Dermis microvascular lymphatic vessel endothelial cell (primary cell): Measurements from ENCODE around the gene PRDM11. TPM values are rescaled to one million over a fixed set of nuclear protein-coding genes. Genes with fewer than 3 reads are reported as not detected.
A peak's percentile ranks its signal among the peaks of the same experiment; 100 is the strongest.

Experiments used
- DNase-seq, 2 donors: peaks; one replicate each; pipeline versions ENCODE4 v3.0.0 to v3.0.0-alpha.2; 2010; ENCODE audit warnings: low read depth in 2 of 2
- total RNA-seq: library from RNA; depleted of rRNA; stranded (reverse); fragments of >200 nt; gene quantifications from 2 replicates; pipeline ENCODE4 v1.2.1, GENCODE V29; 2014

PRDM11 gene
- total RNA-seq, 1 donor from 2014 or later, result 4.5 TPM

- DNase-seq, result peak in 1 of 2 donors; percentile 21
Observed at GRCh38 chr11:45259592-45259991, 113.2 kb downstream of the PRDM11 start.

- DNase-seq, result no peak
Observed at GRCh38 chr11:45260071-45260470, 113.6 kb downstream of the PRDM11 start.

- DNase-seq, result no peak
Observed at GRCh38 chr11:45262900-45263299, 116.5 kb downstream of the PRDM11 start.

GRCh38 chr11:45263773-45264172 lies 117.3 kb downstream of the PRDM11 start:
- DNase-seq, result no peak

GRCh38 chr11:45264839-45265515 lies 118.5 kb downstream of the PRDM11 start:
- DNase-seq, result peak in 1 of 2 donors; percentile 88

GRCh38 chr11:45265969-45266675 lies 119.7 kb downstream of the PRDM11 start:
- DNase-seq, result no peak

GRCh38 chr11:45266676-45267020 lies 120.2 kb downstream of the PRDM11 start:
- DNase-seq, result no peak

- no peak for DNase-seq
Observed at GRCh38 chr11:45267052-45267451, 120.6 kb downstream of the PRDM11 start.

- no peak for DNase-seq
Observed at GRCh38 chr11:45267652-45268299, 121.3 kb downstream of the PRDM11 start.

GRCh38 chr11:45269678-45270077 lies 123.2 kb downstream of the PRDM11 start:
- no peak for DNase-seq

GRCh38 chr11:45270946-45271716 lies 124.7 kb downstream of the PRDM11 start:
- DNase-seq, result no peak

GRCh38 chr11:45272701-45273100 lies 126.3 kb downstream of the PRDM11 start:
- DNase-seq, result peak; percentile 35 to 37

- no peak for DNase-seq
Observed at GRCh38 chr11:45273509-45273908, 127.1 kb downstream of the PRDM11 start.

- no peak for DNase-seq
Observed at GRCh38 chr11:45274206-45274605, 127.8 kb downstream of the PRDM11 start.

GRCh38 chr11:45275828-45276227 lies 129.4 kb downstream of the PRDM11 start:
- DNase-seq, result no peak

GRCh38 chr11:45278714-45279113 lies 132.3 kb downstream of the PRDM11 start:
- no peak for DNase-seq

- no peak for DNase-seq
Observed at GRCh38 chr11:45279645-45280044, 133.2 kb downstream of the PRDM11 start.

GRCh38 chr11:45280449-45280848 lies 134.0 kb downstream of the PRDM11 start:
- DNase-seq, result peak; percentile 63 to 77

- no peak for DNase-seq
Observed at GRCh38 chr11:45282081-45282480, 135.6 kb downstream of the PRDM11 start.
